GM19324 (cell line): Measurements from ENCODE around the gene ABHD2.

Source experiments
- ATAC-seq: cut with Tn5 transposase; IDR thresholded peaks from one replicate; pipeline ENCODE4 v1.9.1; 2021; ENCODE audit warnings: mild to moderate bottlenecking, moderate library complexity; ENCODE audit not compliant: unreplicated experiment, low FRiP score

ABHD2 gene

GRCh38 chr15:89096664-89097063 is 8.4 kb downstream of the ABHD2 start:
- no peak for ATAC-seq

- ATAC-seq, result no peak
Measured at GRCh38 chr15:89097313-89097712, 9.1 kb downstream of the ABHD2 start.

GRCh38 chr15:89098281-89098680 is 10.0 kb downstream of the ABHD2 start:
- no peak for ATAC-seq

- no peak for ATAC-seq
Measured at GRCh38 chr15:89099968-89100367, 11.7 kb downstream of the ABHD2 start.

- ATAC-seq, result no peak
Measured at GRCh38 chr15:89101302-89102193, 13.3 kb downstream of the ABHD2 start.

- no peak for ATAC-seq
Measured at GRCh38 chr15:89103481-89104171, 15.4 kb downstream of the ABHD2 start.

GRCh38 chr15:89104172-89104564 is 15.9 kb downstream of the ABHD2 start:
- no peak for ATAC-seq

- ATAC-seq, result no peak
Measured at GRCh38 chr15:89105147-89105546, 16.9 kb downstream of the ABHD2 start.

GRCh38 chr15:89106200-89106599 is 17.9 kb downstream of the ABHD2 start:
- no peak for ATAC-seq

GRCh38 chr15:89107984-89108383 is 19.7 kb downstream of the ABHD2 start:
- ATAC-seq, result no peak

GRCh38 chr15:89108835-89109234 is 20.6 kb downstream of the ABHD2 start:
- no peak for ATAC-seq

GRCh38 chr15:89109238-89109637 is 21.0 kb downstream of the ABHD2 start:
- no peak for ATAC-seq

- ATAC-seq, result no peak
Measured at GRCh38 chr15:89110060-89110459, 21.8 kb downstream of the ABHD2 start.

GRCh38 chr15:89111352-89111751 is 23.1 kb downstream of the ABHD2 start:
- no peak for ATAC-seq

- ATAC-seq, result no peak
Measured at GRCh38 chr15:89111961-89112340, 23.7 kb downstream of the ABHD2 start.

GRCh38 chr15:89112341-89112971 is 24.2 kb downstream of the ABHD2 start:
- peak; percentile 70 for ATAC-seq

GRCh38 chr15:89113296-89114024 is 25.2 kb downstream of the ABHD2 start:
- ATAC-seq, result no peak

- no peak for ATAC-seq
Measured at GRCh38 chr15:89114990-89115389, 26.7 kb downstream of the ABHD2 start.

- no peak for ATAC-seq
Measured at GRCh38 chr15:89115547-89115946, 27.3 kb downstream of the ABHD2 start.

- ATAC-seq, result no peak
Measured at GRCh38 chr15:89116404-89116803, 28.1 kb downstream of the ABHD2 start.

GRCh38 chr15:89117790-89118189 is 29.5 kb downstream of the ABHD2 start:
- no peak for ATAC-seq
